HG03064 (cell line): ENCODE measurements around the gene GRID2.
"Not testable (repeated sequence)": the region's sequence is repeated elsewhere in the genome, so short reads cannot be mapped to it uniquely, and the experiment has no call there.

ENCODE experiments used
- ATAC-seq: cut with Tn5 transposase; IDR thresholded peaks from one replicate; pipeline ENCODE4 v1.9.1; 2021; ENCODE audit warnings: low read depth; ENCODE audit not compliant: unreplicated experiment

The GRID2 gene

GRCh38 chr4:93285346-93285745 is 981.6 kb downstream of the GRID2 start:
- ATAC-seq: no peak

GRCh38 chr4:93289241-93289640 is 985.5 kb downstream of the GRID2 start:
- no peak for ATAC-seq

- no peak for ATAC-seq
These were observed 986.1 kb downstream of the GRID2 start for GRCh38 chr4:93289831-93290230.

- ATAC-seq: no peak
These were observed 995.4 kb downstream of the GRID2 start for GRCh38 chr4:93299118-93299517.

- ATAC-seq: not testable (repeated sequence)
These were observed 997.2 kb downstream of the GRID2 start for GRCh38 chr4:93300780-93301555.

- ATAC-seq: no peak
These were observed 998.5 kb downstream of the GRID2 start for GRCh38 chr4:93302310-93302709.

GRCh38 chr4:93303440-93303839 is 999.7 kb downstream of the GRID2 start:
- no peak for ATAC-seq

GRCh38 chr4:93312299-93312698 is 1008.5 kb downstream of the GRID2 start:
- ATAC-seq: no peak

GRCh38 chr4:93313197-93313596 is 1009.4 kb downstream of the GRID2 start:
- ATAC-seq: no peak

- ATAC-seq: no peak
These were observed 1013.3 kb downstream of the GRID2 start for GRCh38 chr4:93317057-93317456.

GRCh38 chr4:93317561-93317960 is 1013.8 kb downstream of the GRID2 start:
- ATAC-seq: no peak

GRCh38 chr4:93319041-93319440 is 1015.3 kb downstream of the GRID2 start:
- no peak for ATAC-seq

- no peak for ATAC-seq
These were observed 1016.6 kb downstream of the GRID2 start for GRCh38 chr4:93320356-93320755.

- no peak for ATAC-seq
These were observed 1023.6 kb downstream of the GRID2 start for GRCh38 chr4:93327346-93327745.

GRCh38 chr4:93334003-93334402 is 1030.2 kb downstream of the GRID2 start:
- peak; percentile 94 for ATAC-seq

- no peak for ATAC-seq
These were observed 1033.4 kb downstream of the GRID2 start for GRCh38 chr4:93337196-93337595.

GRCh38 chr4:93342738-93343137 is 1039.0 kb downstream of the GRID2 start:
- ATAC-seq: no peak

- ATAC-seq: no peak
These were observed 1043.1 kb downstream of the GRID2 start for GRCh38 chr4:93346840-93347239.

- ATAC-seq: no peak
These were observed 1045.1 kb downstream of the GRID2 start for GRCh38 chr4:93348896-93349295.

GRCh38 chr4:93351846-93352245 is 1048.1 kb downstream of the GRID2 start:
- ATAC-seq: no peak

GRCh38 chr4:93355411-93355810 is 1051.6 kb downstream of the GRID2 start:
- ATAC-seq: no peak

GRCh38 chr4:93359586-93359985 is 1055.8 kb downstream of the GRID2 start:
- no peak for ATAC-seq
